Endothelial cell of umbilical vein (primary cell): ENCODE measurements around the gene SLFN12. TPM values are rescaled to one million over a fixed set of nuclear protein-coding genes. Genes with fewer than 3 reads are reported as not detected.

Experiments
- BruUV-seq: library from RNA; stranded (reverse); fragments of 400-500 nt; replicated peaks from 2 replicates; lab custom pipeline; 2021; lab: Mats Ljungman, UMichigan
- CTCF ChIA-PET: fragments of 300-600, 350-600 bp; sonication (Branson Sonifier 250); formaldehyde crosslinking; loops from one replicate; lab custom pipeline; 2021; ENCODE audit warnings: antibody characterized with exemption, inconsistent platforms; lab: Charles Lee
- POLR2A ChIA-PET: fragments of 300-600, 350-600 bp; sonication (Branson Sonifier 250); formaldehyde crosslinking; loops from one replicate; lab custom pipeline; 2021; ENCODE audit warnings: antibody characterized with exemption, inconsistent platforms; lab: Charles Lee
- DNase-seq: peaks from one replicate; pipeline ENCODE4 v3.0.0-alpha.2; 2011; ENCODE audit warnings: low read depth, low spot score
- FAIRE-seq: peaks from 2 replicates; lab custom pipeline; 2011; peaks lifted over from hg19 to GRCh38; lab: Jason Lieb, UNC
- H2AFZ ChIP-seq: 2 replicates; pipeline ENCODE4 v1.6.0; 2012; ENCODE audit warnings: low read depth, low read length, control low read depth, inconsistent platforms
- H3K27ac ChIP-seq: 2 replicates; pipeline ENCODE4 v1.5.1; 2011; ENCODE audit warnings: low read depth, mild to moderate bottlenecking, control low read depth, low read length, moderate library complexity; ENCODE audit not compliant: insufficient read depth
- H3K27me3 ChIP-seq, 2 experiments: 2 replicates each; pipeline versions ENCODE4 v1.6.0 to v1.6.1; 2011; ENCODE audit warnings: low read length in 2 of 2, mixed read lengths in 1 of 2; ENCODE audit not compliant: control insufficient read depth in 2 of 2, insufficient read depth in 2 of 2
- H3K36me3 ChIP-seq, 2 experiments: 2 replicates in 1 of 2; 3 replicates in 1 of 2; pipeline ENCODE4 v1.5.1; 2011; ENCODE audit warnings: low read length in 2 of 2, mild to moderate bottlenecking in 1 of 2, moderate library complexity in 1 of 2; ENCODE audit not compliant: control insufficient read depth in 2 of 2, insufficient read depth in 2 of 2; ENCODE audit errors: extremely low read depth in 1 of 2
- H3K4me1 ChIP-seq: 3 replicates; pipeline ENCODE4 v1.5.1; 2011; ENCODE audit warnings: mild to moderate bottlenecking, low read length; ENCODE audit not compliant: control insufficient read depth, insufficient read depth; ENCODE audit errors: extremely low read depth
- H3K4me2 ChIP-seq: 2 replicates; pipeline ENCODE4 v1.6.1; 2011; ENCODE audit warnings: low read length, control low read depth, mixed read lengths; ENCODE audit not compliant: insufficient read depth
- H3K4me3 ChIP-seq, 3 experiments: fragments of 200-600 bp in 1 of 3; sonication (generic), shearing (Covaris generic) in 1 of 3; replicated peaks in 1 of 3; 2 replicates each; pipeline ENCODE4 v1.5.1; 2011 to 2016; ENCODE audit warnings: control low read depth in 3 of 3, low read length in 3 of 3, mild to moderate bottlenecking in 2 of 3, inconsistent platforms in 1 of 3, low read depth in 1 of 3, moderate library complexity in 1 of 3; ENCODE audit not compliant: insufficient read depth in 1 of 3
- H3K79me2 ChIP-seq: 2 replicates; pipeline ENCODE4 v1.6.0; 2012; ENCODE audit warnings: low read length, inconsistent platforms; ENCODE audit not compliant: control insufficient read depth, insufficient read depth
- H3K9ac ChIP-seq: replicated peaks from 2 replicates; pipeline ENCODE3; 2011; ENCODE audit warnings: low read length, control low read depth; ENCODE audit not compliant: insufficient read depth; ENCODE audit errors: extremely low read depth
- H3K9me1 ChIP-seq: replicated peaks from 3 replicates; pipeline ENCODE4 v1.6.0; 2011; ENCODE audit warnings: mild to moderate bottlenecking, low read length; ENCODE audit not compliant: control insufficient read depth, insufficient read depth; ENCODE audit errors: extremely low read depth
- H3K9me3 ChIP-seq: replicated peaks from 2 replicates; pipeline ENCODE4 v1.5.1; 2012; ENCODE audit warnings: low read length, inconsistent platforms; ENCODE audit not compliant: control insufficient read depth, insufficient read depth
- H4K20me1 ChIP-seq: replicated peaks from 2 replicates; pipeline ENCODE3; 2011; ENCODE audit warnings: mild to moderate bottlenecking, low read length; ENCODE audit not compliant: control insufficient read depth, insufficient read depth; ENCODE audit errors: extremely low read depth
- CTCF ChIP-seq, 2 donors: IDR thresholded peaks; 1 replicate in 1 of 2; 2 replicates in 1 of 2; pipeline ENCODE4 v1.5.1; 2011; ENCODE audit warnings: low read length in 2 of 2, mild to moderate bottlenecking in 2 of 2, moderate library complexity in 2 of 2, control low read depth in 1 of 2, inconsistent platforms in 1 of 2, low read depth in 1 of 2; ENCODE audit not compliant: insufficient read depth in 1 of 2; ENCODE audit errors: extremely low read depth in 1 of 2
- EZH2 ChIP-seq: IDR thresholded peaks from 2 replicates; pipeline ENCODE4 v1.6.1; 2012; ENCODE audit warnings: borderline replicate concordance, low read depth, mild to moderate bottlenecking, moderate library complexity, low read length, inconsistent platforms; ENCODE audit not compliant: severe bottlenecking
- FOS ChIP-seq: IDR thresholded peaks from 2 replicates; pipeline ENCODE4 v1.6.1; 2011; ENCODE audit warnings: mild to moderate bottlenecking, low read length, moderate library complexity, borderline replicate concordance; ENCODE audit not compliant: insufficient read depth
- JUN ChIP-seq: IDR thresholded peaks from 2 replicates; pipeline ENCODE4 v1.6.1; 2011; ENCODE audit warnings: borderline replicate concordance, low read depth; ENCODE audit not compliant: insufficient read length, insufficient read depth
- MAX ChIP-seq: IDR thresholded peaks from 2 replicates; pipeline ENCODE4 v1.6.1; 2011; ENCODE audit not compliant: insufficient read depth, insufficient read length
- MYC ChIP-seq: IDR thresholded peaks from one replicate; pipeline ENCODE4 v1.6.1; 2011; ENCODE audit warnings: mild to moderate bottlenecking, low read depth, low read length
- POLR2AphosphoS5 ChIP-seq: IDR thresholded peaks from 2 replicates; pipeline ENCODE4 v1.6.1; 2012; ENCODE audit warnings: low read depth, mild to moderate bottlenecking, control low read depth, low read length, moderate library complexity; ENCODE audit not compliant: insufficient read depth
- dilution Hi-C: fragments of 300-500 bp; cut with MboI; formaldehyde crosslinking; loops from one replicate; pipeline ENCODE4 v1.15.0; 2019; ENCODE audit warnings: low sequenced_read_pairs; ENCODE audit not compliant: extremely low pct_ligation_motif_present
- intact Hi-C: fragments of 100-400 bp; cut with micrococcal nuclease; formaldehyde crosslinking; loops from one replicate; pipeline ENCODE4 v1.10.0; 2022
- polyA plus RNA-seq, 4 experiments: library from polyadenylated mRNA; depleted of rRNA in 3 of 4; stranded (reverse) in 3 of 4; unstranded in 1 of 4; fragments of >200 nt; gene quantifications; 2 replicates each; pipeline versions ENCODE4 v1.2.1 to v1.2.3, GENCODE V29; 2011 to 2012; ENCODE audit warnings: missing spikeins in 1 of 4
- total RNA-seq: library from RNA; stranded (reverse); gene quantifications from 2 replicates; pipeline ENCODE4 v1.2.3, GENCODE V29; 2021

Gene SLFN12
- total and polyA plus RNA-seq, 2 donors (not counting 3 experiments of a cell fraction or from before 2014, with no cell fraction given): 17.8 to 42.6 TPM

DNA sequence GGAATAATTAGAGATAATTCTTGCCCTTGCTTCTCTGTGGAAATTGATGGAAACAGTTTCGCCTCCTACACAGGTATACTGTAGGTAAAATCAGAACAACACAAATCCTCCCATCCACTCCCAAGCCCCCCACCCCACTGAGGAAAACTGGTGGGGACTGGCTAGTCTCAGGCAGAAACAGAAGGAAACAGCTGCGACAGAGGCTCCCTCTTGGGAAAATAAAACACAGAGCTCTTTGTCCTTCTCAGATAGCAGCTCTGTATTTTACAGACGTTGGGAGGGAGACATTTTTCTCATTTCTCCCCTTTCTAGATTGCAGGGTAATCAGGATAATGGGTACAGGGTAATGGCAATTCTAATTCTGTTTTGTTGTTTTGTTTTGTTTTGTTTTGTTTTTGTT lies 15.2 kb upstream of the SLFN12 start:
- ChIA-PET CTCF (interaction anchor here (2.1 kb wide), 1 partner anchor 86 kb away, joined by 6 read pairs; no protein-coding TSS in a partner anchor), POLR2A (interaction anchor here (0.6 to 2.0 kb wide), 2 partner anchors 23 to 204 kb away, joined by 4 to 7 read pairs; partner anchors contain the start of gene SLFN5)
- no peaks in the 10 kb centered on the region for H3K36me3 ChIP-seq
- no peak overlapping the region for H3K27ac ChIP-seq
- no peak for DNase-seq
- H3K9me3 ChIP-seq: no peaks in the 10 kb centered on the region
- H3K9me1 ChIP-seq: no peaks in the 10 kb centered on the region
- no peak overlapping the region for H3K4me3 ChIP-seq
- no peaks in the 10 kb centered on the region for H4K20me1 ChIP-seq
- H3K4me1 ChIP-seq: peaks cover 6% of the 10 kb centered on the region
- H3K9ac ChIP-seq: no peak overlapping the region
- no peak overlapping the region for H3K4me2 ChIP-seq
- intact Hi-C loops (no loop called here), dilution Hi-C loops (no loop called here)
- TF ChIP-seq FOS (no peak), JUN (no peak), MYC (no peak), CTCF (IDR thresholded peaks at IDR 0.05; ENCODE audit: extremely low read depth in 1 of 2, insufficient read depth in 1 of 2, low read depth in 1 of 2, low read length in 2 of 2) (no peak), MAX (no peak), EZH2 (no peak), POLR2AphosphoS5 (no peak)
- no peak overlapping the region for H2AFZ ChIP-seq
- H3K79me2 ChIP-seq: no peaks in the 10 kb centered on the region
- H3K27me3 ChIP-seq: peaks cover 15 to 33% of the 10 kb centered on the region in 2 experiments
- TSS peak; percentile 28 for BruUV-seq
- FAIRE-seq: no peak
